Breast epithelium (tissue), 3 donors: ENCODE results near the gene FAXDC2.

Experiments used
- CTCF ChIP-seq, 3 donors: fragments of 450-650 bp; IDR thresholded peaks; one replicate each; pipeline ENCODE4 v1.5.1; 2016 to 2017; ENCODE audit warnings: antibody characterized with exemption in 3 of 3, mild to moderate bottlenecking in 3 of 3, moderate library complexity in 3 of 3
- POLR2A ChIP-seq: fragments of 450-650 bp; IDR thresholded peaks from one replicate; pipeline ENCODE4 v1.6.1; 2016; ENCODE audit warnings: antibody characterized with exemption, mild to moderate bottlenecking, moderate library complexity
- POLR2AphosphoS5 ChIP-seq, 3 donors: sonication (generic); formaldehyde crosslinking; IDR thresholded peaks; one replicate each; pipeline ENCODE4 v1.6.1; 2017; ENCODE audit warnings: antibody characterized with exemption in 3 of 3

- TF ChIP-seq CTCF (IDR thresholded peaks at IDR 0.05), result no peak
- TF ChIP-seq POLR2AphosphoS5 (IDR thresholded peaks at IDR 0.05), result no peak
- TF ChIP-seq POLR2A, result no peak
Observed at GRCh38 chr5:154884424-154884823, 34.0 kb upstream of the FAXDC2 start.
